ENCODE data around the gene PCGF5.

GRCh38 chr10:91316486-91316885 lies 96.0 kb downstream of the PCGF5 start:
- no peak for TF ChIP-seq SUZ12 (IDR thresholded peaks at IDR 0.05; ENCODE audit: low read length)
- TF ChIP-seq SIN3A (conservative IDR thresholded peaks at IDR 0.05 in 1 of 2, IDR thresholded peaks at IDR 0.05 in 1 of 2; ENCODE audit: low read depth in 1 of 2, low read length in 2 of 2): no peak
- TF ChIP-seq POLR2AphosphoS5 (IDR thresholded peaks at IDR 0.05; ENCODE audit: low read depth, low read length): no peak
- TF ChIP-seq USF2 (IDR thresholded peaks at IDR 0.05; ENCODE audit: low read length): no peak
- no peak for TF ChIP-seq EP300 (IDR thresholded peaks at IDR 0.05; ENCODE audit: borderline replicate concordance in 1 of 2, low read depth in 2 of 2, low read length in 2 of 2)
- no peak for TF ChIP-seq JUND (IDR thresholded peaks at IDR 0.05; ENCODE audit: low read length)
- TF ChIP-seq, protein P1, sequence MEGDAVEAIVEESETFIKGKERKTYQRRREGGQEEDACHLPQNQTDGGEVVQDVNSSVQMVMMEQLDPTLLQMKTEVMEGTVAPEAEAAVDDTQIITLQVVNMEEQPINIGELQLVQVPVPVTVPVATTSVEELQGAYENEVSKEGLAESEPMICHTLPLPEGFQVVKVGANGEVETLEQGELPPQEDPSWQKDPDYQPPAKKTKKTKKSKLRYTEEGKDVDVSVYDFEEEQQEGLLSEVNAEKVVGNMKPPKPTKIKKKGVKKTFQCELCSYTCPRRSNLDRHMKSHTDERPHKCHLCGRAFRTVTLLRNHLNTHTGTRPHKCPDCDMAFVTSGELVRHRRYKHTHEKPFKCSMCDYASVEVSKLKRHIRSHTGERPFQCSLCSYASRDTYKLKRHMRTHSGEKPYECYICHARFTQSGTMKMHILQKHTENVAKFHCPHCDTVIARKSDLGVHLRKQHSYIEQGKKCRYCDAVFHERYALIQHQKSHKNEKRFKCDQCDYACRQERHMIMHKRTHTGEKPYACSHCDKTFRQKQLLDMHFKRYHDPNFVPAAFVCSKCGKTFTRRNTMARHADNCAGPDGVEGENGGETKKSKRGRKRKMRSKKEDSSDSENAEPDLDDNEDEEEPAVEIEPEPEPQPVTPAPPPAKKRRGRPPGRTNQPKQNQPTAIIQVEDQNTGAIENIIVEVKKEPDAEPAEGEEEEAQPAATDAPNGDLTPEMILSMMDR (IDR thresholded peaks at IDR 0.05; ENCODE audit: control extremely low read depth in 1 of 3, insufficient read depth in 1 of 3, low read depth in 1 of 3, low read length in 3 of 3): no peak
- TF ChIP-seq SIX5 (IDR thresholded peaks at IDR 0.05; ENCODE audit: low read depth, low read length): no peak
- TF ChIP-seq CHD1 (IDR thresholded peaks at IDR 0.05; ENCODE audit: low read depth, low read length): no peak
- no peak for TF ChIP-seq GABPA (IDR thresholded peaks at IDR 0.05; ENCODE audit: borderline replicate concordance, insufficient read depth, low read length)
- TF ChIP-seq GTF2F1 (IDR thresholded peaks at IDR 0.05; ENCODE audit: borderline replicate concordance, low read depth, low read length): no peak
- TF ChIP-seq TAF1 (IDR thresholded peaks at IDR 0.05; ENCODE audit: low read depth, low read length): no peak
- no peak for TF ChIP-seq POLR2A (IDR thresholded peaks at IDR 0.05; ENCODE audit: control extremely low read depth in 1 of 2, low read depth in 2 of 2, low read length in 2 of 2)
